Heart right ventricle (tissue), 16 donors: ENCODE results near the gene DEXI. TPM values are rescaled to one million over a fixed set of nuclear protein-coding genes. Genes with fewer than 3 reads are reported as not detected.

Experiments used
- ATAC-seq, 8 donors: fragments of 200-7000 bp; cut with Tn5 transposase; one replicate each; pipeline ENCODE4 v1.9.1; 2020; ENCODE audit warnings: mild to moderate bottlenecking in 8 of 8, moderate library complexity in 8 of 8, moderate number of reproducible peaks in 1 of 8
- DNase-seq, 2 donors: peaks; one replicate each; pipeline ENCODE4 v3.0.0-alpha.2; 2020
- H3K27ac ChIP-seq, 10 donors: fragments of 200-600 bp; sonication (generic) in 2 of 10; one replicate each; pipeline versions ENCODE4 v1.5.0 to v1.8.0; 2020 to 2022; ENCODE audit warnings: mild to moderate bottlenecking in 3 of 10
- H3K27me3 ChIP-seq, 7 donors: fragments of 200-600 bp; one replicate each; pipeline ENCODE4 v1.8.0; 2021 to 2022; ENCODE audit warnings: mild to moderate bottlenecking in 2 of 7
- H3K36me3 ChIP-seq, 9 donors: fragments of 200-600 bp; sonication (generic) in 1 of 9; one replicate each; pipeline versions ENCODE4 v1.5.0 to v1.8.0; 2020 to 2022; ENCODE audit warnings: mild to moderate bottlenecking in 2 of 9
- H3K4me1 ChIP-seq, 9 donors: fragments of 200-600 bp; sonication (generic) in 1 of 9; one replicate each; pipeline versions ENCODE4 v1.5.0 to v1.8.0; 2020 to 2022; ENCODE audit warnings: mild to moderate bottlenecking in 4 of 9
- H3K4me3 ChIP-seq, 10 donors: fragments of 200-600 bp; sonication (generic) in 2 of 10; one replicate each; pipeline versions ENCODE4 v1.5.0 to v1.8.0; 2020 to 2022; ENCODE audit warnings: mild to moderate bottlenecking in 7 of 10, moderate library complexity in 2 of 10
- H3K9me3 ChIP-seq, 11 donors: fragments of 200-600 bp in 10 of 11; sonication (generic) in 2 of 11; one replicate each; pipeline versions ENCODE4 v1.5.0 to v1.8.0; 2013 to 2022; ENCODE audit warnings: mild to moderate bottlenecking in 2 of 11, control low read depth in 1 of 11, moderate library complexity in 1 of 11
- WGBS, 2 donors: extraction: QIAGEN DNeasy Blood & Tissue Kit; methylation state at CpG; one replicate each; pipeline ENCODE4 v1.1.7; 2013; ENCODE audit warnings: inconsistent platforms in 1 of 2; 5-methylcytosine and 5-hydroxymethylcytosine counted together
- intact Hi-C, 10 donors: fragments of 100-400 bp; cut with DNase I; formaldehyde crosslinking; loops; one replicate each; pipeline versions ENCODE4 v1.11.1 to v1.14.2; 2022
- polyA plus RNA-seq, 2 donors: library from polyadenylated mRNA; stranded (reverse); fragments of 200-250 nt; gene quantifications; one replicate each; pipeline ENCODE4 v1.2.3, GENCODE V29; 2013
- total RNA-seq, 10 donors: library from RNA; stranded (reverse); fragmentation: NEBNext Ultra II Directional in 3 of 10; extraction: Animal tissue kit (Norgen Biotek cat#: 25700) in 3 of 10; gene quantifications; one replicate each; pipeline versions ENCODE4 v1.2.1 to v1.2.4, GENCODE V29; 2021 to 2023
- TF ChIP-seq, protein P1 (sequence below), 9 donors: fragments of 200-600 bp; sonication (generic) in 2 of 9; IDR thresholded peaks; one replicate each; pipeline versions ENCODE4 v1.5.0 to v1.8.0; 2021 to 2022; ENCODE audit warnings: antibody characterized with exemption in 9 of 9, mild to moderate bottlenecking in 5 of 9, moderate library complexity in 1 of 9
- donor health status: Arrhythmogenic right ventricular cardiomyopathy.
- donor health status: ischemic (EF 13 %, LVEDD 7.1; RV severe dilation, severe dysfunction).
- donor health status: healthy with polysubstance abuse.
- donor health status: DM: no; HTN: yes; CAD: no.
- donor health status: DM: no; HTN: no; CAD: no.
- donor health status: ischemic (EF 25% LVEDD 6.9; RV normal size, moderate dysfunction).
- donor health status: ischemic (EF 25% LVEDD 5.7; RV mildly dilated, moderate dysfunction).
- donor health status: healthy.
- donor health status: DM: yes; HTN: yes; CAD: no.
- donor health status: Ischemic cardiomyopathy.
- donor health status: ischemic (EF 35%, LVEDD 5.7; RV mildly dilated, moderate dysfunction).
- donor health status: nonischemic (EF 11% LVEDD 7.7; RV severe dilation, severe dysfunction).
- donor health status: DM: yes; HTN: yes; CAD: no.
- donor health status: PGD.
- donor health status: ischemic (EF 29% LVEDD 5.4; RV normal size, mild dysfunction).
- donor health status: nonischemic (EF 23%, LVEDD 6.1; RV moderate dilation, normal function).

The DEXI gene
- total and polyA plus RNA-seq, 12 donors, result 68.8 to 109 (median 88.5) TPM

- ATAC-seq (peak in 2 of 8 donors; percentile 13 to 14), DNase-seq (no peak)
- TF ChIP-seq, protein P1, sequence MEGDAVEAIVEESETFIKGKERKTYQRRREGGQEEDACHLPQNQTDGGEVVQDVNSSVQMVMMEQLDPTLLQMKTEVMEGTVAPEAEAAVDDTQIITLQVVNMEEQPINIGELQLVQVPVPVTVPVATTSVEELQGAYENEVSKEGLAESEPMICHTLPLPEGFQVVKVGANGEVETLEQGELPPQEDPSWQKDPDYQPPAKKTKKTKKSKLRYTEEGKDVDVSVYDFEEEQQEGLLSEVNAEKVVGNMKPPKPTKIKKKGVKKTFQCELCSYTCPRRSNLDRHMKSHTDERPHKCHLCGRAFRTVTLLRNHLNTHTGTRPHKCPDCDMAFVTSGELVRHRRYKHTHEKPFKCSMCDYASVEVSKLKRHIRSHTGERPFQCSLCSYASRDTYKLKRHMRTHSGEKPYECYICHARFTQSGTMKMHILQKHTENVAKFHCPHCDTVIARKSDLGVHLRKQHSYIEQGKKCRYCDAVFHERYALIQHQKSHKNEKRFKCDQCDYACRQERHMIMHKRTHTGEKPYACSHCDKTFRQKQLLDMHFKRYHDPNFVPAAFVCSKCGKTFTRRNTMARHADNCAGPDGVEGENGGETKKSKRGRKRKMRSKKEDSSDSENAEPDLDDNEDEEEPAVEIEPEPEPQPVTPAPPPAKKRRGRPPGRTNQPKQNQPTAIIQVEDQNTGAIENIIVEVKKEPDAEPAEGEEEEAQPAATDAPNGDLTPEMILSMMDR (IDR thresholded peaks at IDR 0.05), result no peak
- no peaks in the 10 kb centered on the region for H3K9me3 ChIP-seq
- 77 to 79% methylated on average over 11 of the region's 11 CpGs for WGBS, 2 donors
- H3K4me3 ChIP-seq, result no peak overlapping the region
- H3K27ac ChIP-seq, result peak overlapping the region in 9 of 10 donors; percentile 21 to 58 (median 27)
- intact Hi-C loops, result loop anchor here in 1 of 10 donors (10.0 kb wide), 1 partner anchor 608 kb away; no protein-coding TSS in a partner anchor
- peaks cover 31 to 86% (median 80%) of the 10 kb centered on the region in 9 donors for H3K4me1 ChIP-seq
- no peaks in the 10 kb centered on the region for H3K27me3 ChIP-seq
- H3K36me3 ChIP-seq, result peaks cover 0 to 57% (median 8%) of the 10 kb centered on the region in 9 donors
These were observed 9.1 kb downstream of the DEXI start for GRCh38 chr16:10932959-10933710.

- 95 to 96% methylated on average over 11 of the region's 11 CpGs for WGBS, 2 donors
- TF ChIP-seq, protein P1 (IDR thresholded peaks at IDR 0.05), result no peak
- ATAC-seq, result no peak
- no peak for DNase-seq
- intact Hi-C loops, result loop anchor here in 1 of 10 donors (10.0 kb wide), 1 partner anchor 607 kb away; no protein-coding TSS in a partner anchor
- Histone ChIP-seq H3K4me1 (peaks cover 23 to 76% (median 70%) of the 10 kb centered on the region in 9 donors), H3K36me3 (peaks cover 0 to 67% (median 8%) of the 10 kb centered on the region in 9 donors), H3K4me3 (no peak overlapping the region), H3K27ac (peak overlapping the region in 1 of 10 donors; percentile 58), H3K9me3 (no peaks in the 10 kb centered on the region), H3K27me3 (no peaks in the 10 kb centered on the region)
These were observed 10.2 kb downstream of the DEXI start for GRCh38 chr16:10931977-10932632.

GRCh38 chr16:10931134-10931533 lies 11.1 kb downstream of the DEXI start:
- no peak for ATAC-seq
- intact Hi-C loops, result loop anchor here in 1 of 10 donors (10.0 kb wide), 1 partner anchor 606 kb away; no protein-coding TSS in a partner anchor
- no peak overlapping the region for H3K4me3 ChIP-seq
- peaks cover 0 to 72% (median 8%) of the 10 kb centered on the region in 9 donors for H3K36me3 ChIP-seq
- H3K9me3 ChIP-seq, result no peaks in the 10 kb centered on the region
- H3K27ac ChIP-seq, result no peak overlapping the region
- TF ChIP-seq, protein P1 (IDR thresholded peaks at IDR 0.05), result no peak
- DNase-seq, result no peak
- no peaks in the 10 kb centered on the region for H3K27me3 ChIP-seq
- H3K4me1 ChIP-seq, result peaks cover 17 to 66% (median 60%) of the 10 kb centered on the region in 9 donors
- 53 to 57% methylated on average over 7 of the region's 7 CpGs for WGBS, 2 donors

DNA sequence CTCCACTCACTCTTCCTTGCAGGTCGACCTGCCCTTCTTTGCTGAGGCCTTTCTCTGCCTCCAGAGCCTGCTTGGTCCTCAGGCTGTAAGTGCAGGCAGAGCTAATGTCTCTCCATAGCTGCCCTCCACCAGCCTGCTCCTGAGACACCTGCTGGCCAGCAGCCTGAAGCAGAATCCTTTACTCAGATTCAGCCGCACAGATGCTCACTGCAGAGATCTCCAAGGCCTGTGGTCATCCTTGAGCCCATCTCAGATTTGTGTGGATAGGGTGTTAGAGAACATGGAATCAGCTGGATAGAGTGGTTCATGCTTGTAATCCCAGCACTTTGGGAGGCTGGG lies 11.5 kb downstream of the DEXI start:
- TF ChIP-seq, protein P1 (IDR thresholded peaks at IDR 0.05), result no peak
- no peaks in the 10 kb centered on the region for H3K9me3 ChIP-seq
- H3K27me3 ChIP-seq, result no peaks in the 10 kb centered on the region
- H3K4me1 ChIP-seq, result peaks cover 17 to 62% (median 56%) of the 10 kb centered on the region in 9 donors
- intact Hi-C loops, result loop anchor here in 1 of 10 donors (10.0 kb wide), 1 partner anchor 606 kb away; no protein-coding TSS in a partner anchor
- H3K36me3 ChIP-seq, result peaks cover 0 to 72% (median 9%) of the 10 kb centered on the region in 9 donors
- H3K27ac ChIP-seq, result peak overlapping the region in 2 of 10 donors; percentile 13 to 40
- ATAC-seq, result peak in 1 of 8 donors; percentile 3
- 74 to 79% methylated on average over 2 of the region's 2 CpGs for WGBS, 2 donors
- no peak for DNase-seq
- no peak overlapping the region for H3K4me3 ChIP-seq
